ENCODE data around the gene PARD3. TPM values are rescaled to one million over a fixed set of nuclear protein-coding genes. Genes with fewer than 3 reads are reported as not detected.

PARD3 gene
- total RNA-seq, 1 donor from 2014 or later = 68.5 TPM

DNA sequence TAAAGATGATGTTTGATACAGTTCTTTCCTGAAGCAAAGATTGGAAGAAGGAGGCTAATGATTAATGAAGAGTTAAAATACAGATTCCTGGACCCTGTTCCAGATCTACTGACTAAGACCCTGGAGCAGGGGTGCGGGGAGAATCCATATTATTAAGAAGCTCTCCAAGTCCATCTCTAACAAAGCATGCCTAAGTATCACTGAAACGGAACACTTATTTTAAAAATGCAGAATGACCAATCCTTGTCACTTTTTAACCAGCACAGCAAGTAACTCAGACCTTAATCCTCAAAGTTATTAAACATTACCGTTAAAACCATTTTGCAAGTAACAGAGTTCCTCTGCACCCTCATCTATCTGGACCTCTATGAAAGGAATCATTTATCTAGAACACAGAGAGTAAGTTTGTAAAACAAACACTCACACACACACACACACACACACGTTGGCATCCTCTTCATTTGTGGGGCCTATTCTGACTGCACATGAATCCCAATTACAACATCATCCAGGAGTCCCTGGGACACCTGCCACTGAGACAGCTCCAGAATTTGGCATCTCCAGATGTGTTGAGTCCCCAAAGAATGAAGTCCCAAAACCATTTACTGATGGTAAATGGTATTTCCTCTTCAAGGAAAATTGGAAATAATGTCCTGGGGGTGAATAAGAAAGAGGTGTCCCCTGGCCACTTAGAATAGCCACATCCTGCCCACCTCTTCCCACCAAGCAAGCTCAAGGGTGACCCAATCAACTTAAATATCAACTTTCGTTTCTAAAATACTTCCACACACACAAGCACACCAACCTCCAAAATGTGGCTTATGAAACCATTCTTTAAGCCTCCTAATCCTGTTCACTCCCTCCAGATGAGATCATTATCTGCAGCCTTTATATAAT, 117.5 kb downstream of the PARD3 start:
- no peak for DNase-seq (ENCODE audit: low read depth)

DNA sequence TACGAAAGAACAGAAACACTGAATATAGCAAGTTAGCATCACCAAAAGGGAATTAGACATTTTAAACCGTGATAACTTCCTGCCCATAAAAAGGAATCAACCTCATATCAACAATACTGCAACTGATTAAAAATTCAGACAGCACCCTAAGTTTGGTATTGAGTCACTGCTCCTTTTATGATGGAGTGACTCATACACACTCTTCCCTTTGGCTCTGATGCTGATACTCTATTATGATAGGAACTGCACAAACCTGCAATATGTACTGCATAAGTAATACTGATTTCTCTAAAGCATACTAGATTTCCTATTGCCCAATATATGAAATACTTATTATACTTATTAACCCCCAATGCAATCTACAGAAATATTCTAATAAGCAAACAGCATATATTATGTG, 118.7 kb downstream of the PARD3 start:
- peak; percentile 48 for DNase-seq (ENCODE audit: low read depth)

DNA sequence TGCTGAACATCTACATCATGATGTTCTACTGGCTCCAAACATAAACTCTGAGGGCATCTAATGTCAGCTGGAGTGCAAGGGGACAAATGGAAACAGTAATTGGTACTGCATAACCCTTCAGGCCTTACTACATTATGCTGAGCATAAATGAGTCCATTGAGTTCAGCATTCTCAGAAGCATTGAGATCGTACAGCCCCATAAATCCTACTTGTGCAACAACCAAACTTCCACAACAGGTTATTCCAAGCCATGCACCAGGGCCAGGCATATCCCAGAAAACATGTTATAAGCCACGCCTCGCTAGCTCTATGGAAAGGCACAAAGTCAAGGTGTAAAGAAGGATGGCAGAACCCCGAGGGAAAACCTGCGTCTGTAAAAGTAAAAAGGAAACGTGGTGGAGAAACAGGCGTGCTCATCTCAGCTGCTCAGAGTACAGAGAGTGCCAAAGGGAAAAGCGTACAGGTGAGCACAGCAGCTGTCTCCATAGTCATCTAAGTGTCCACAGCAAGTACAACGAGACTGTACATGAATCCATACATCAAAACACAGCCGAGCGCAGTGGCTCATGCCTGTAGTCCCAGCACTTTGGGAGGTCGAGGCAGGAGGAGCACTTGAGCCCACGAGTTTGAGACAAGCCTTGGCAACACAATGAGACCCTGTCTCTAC, 124.6 kb downstream of the PARD3 start:
- no peak for DNase-seq (ENCODE audit: low read depth)

DNA sequence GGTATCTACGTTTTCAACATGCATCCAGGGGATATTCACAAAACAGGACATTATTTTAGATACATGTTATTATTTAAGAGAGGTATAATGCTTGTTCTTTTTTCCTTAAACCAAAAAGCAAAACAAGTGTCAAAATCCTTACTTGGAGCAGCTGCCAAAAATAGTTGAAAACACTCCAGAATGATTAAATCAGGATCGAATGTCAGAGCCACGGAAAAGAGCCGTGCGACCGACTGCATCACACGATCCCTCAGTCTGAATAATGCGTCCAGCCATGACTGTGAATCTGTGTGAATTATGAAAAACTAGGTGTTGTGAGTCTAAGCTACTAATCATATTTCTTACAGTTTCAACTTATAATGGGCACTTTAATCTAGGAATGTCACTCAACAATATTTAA, 126.0 kb downstream of the PARD3 start:
- DNase-seq (ENCODE audit: low read depth) = peak; percentile 68

DNA sequence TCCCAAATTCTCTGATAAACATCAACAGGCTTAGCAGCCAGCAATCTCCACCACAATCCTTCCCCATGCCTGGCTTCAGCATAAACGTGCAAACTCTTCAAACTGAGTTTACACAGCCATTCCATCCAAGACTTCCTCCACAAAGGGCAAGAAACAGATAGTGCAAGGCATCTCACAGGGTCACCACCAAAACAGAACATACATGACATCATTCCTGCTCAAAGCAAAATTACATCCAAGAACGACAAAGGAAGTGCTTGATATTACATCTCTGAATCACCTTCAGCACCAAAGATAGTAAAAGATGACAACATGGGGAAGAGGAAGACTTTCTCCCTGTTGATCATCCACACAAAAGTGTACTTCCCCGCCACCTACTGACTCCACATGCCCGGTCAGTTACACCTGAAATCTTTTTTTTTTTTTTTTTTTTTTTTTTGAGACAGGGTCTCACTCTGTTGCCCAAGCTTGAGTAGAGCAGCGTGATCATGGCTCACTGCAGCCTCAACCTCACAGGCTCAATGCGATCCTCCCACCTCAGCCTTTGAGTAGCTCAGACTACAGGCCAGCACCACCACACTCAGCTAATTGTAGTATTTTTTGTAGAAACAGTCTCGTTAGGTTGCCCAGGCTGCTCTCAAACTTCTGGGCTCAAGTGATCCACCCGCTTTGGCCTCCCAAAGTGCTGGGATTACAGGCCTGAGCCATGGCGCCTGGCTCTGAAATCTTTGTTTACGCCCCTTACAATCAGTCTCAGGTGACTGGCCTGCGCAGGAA, 127.5 kb downstream of the PARD3 start:
- no peak for DNase-seq (ENCODE audit: low read depth)

DNA sequence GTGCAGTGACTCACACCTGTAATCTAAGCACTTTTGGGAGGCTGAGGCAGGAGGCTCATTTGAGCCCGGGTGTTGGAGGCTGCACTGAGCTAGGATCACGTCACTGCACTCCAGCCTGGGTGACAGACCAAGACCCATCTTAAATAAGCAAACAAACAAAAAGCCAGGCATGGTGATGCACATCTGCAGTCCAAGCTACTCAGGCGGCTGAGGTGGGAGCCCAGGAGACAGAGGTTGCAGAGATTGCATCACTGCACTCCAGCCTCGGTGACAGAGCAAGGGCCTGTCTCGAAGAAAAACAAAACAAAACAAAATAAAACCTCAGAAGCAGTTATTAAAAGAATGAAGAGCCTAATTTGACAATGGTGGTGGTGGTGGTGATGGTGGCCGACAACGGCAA, 132.5 kb downstream of the PARD3 start:
- DNase-seq (ENCODE audit: low read depth) = no peak

DNA sequence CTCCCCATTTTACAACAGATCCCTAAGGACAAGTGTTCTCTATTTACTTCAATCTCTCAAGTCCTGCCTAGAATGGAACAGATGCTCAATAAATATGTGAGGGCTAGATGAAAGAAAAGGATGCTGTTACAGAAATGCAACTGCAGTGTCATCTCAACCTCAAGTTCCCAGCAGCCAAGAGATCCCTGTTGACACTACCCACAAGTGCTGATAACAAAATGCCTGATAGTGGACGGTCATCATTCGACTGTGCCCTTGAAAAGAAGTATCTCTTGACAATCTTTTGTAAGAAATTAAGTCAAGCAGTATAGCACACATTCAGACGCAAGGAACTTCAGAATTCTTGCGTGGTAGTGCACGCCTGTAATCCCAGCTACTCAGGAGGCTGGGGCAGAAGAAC, 133.2 kb downstream of the PARD3 start:
- DNase-seq (ENCODE audit: low read depth) = peak; percentile 38

DNA sequence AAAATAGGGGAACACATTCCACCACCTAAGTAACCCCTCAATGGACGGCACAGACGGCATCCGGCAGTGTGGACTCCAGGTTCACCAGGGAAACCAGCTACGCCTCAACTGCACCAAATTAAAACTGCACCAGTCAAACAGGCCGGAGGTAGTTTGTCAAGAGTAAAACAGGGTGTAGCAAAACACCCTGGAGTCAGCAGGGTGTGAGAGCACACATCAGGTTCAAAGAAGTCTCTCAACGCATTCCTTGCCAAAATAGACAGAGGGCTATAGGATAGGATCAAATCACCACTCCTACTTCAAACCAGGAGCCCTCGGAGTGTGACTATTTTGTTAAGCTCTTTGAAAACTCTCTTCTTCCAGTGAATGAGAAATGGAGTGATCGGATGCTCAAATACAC, 135.9 kb downstream of the PARD3 start:
- DNase-seq (ENCODE audit: low read depth) = no peak

DNA sequence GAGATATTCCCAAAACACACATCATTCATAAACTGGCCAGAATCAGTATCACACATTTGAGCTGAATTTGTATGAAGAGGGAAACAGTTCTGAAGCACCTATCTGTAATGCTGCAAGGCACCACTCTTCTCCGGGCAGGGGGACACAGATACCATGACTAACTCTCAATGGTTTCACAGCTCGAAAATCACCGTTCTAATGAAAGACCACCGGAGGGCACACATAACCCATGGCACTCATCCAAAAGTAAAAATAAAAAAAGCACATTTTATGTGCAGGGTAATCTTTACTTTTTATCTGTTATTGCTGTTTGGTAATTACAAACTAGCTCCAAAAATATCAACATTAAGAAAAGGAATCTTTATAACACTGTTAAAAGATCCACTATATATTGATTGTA, 137.5 kb downstream of the PARD3 start:
- no peak for DNase-seq (ENCODE audit: low read depth)

DNA sequence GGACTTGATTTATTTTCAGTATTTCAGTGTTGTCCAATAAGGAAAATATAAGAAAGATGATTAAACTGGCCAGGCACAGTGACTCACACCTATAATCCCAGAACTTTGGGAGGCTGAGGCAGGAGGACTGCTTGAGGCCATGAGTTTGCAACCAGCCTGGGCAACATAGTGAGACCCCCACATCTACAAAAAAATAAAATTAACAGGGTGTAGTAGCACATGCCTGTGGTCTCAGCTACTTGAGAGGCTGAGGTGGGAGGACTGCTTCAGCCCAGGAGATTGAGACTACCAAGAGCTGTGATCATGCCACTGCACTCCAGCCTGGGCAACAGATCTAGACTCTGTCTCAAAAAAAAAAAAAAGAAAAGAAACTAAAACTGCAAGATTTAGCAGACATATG, 138.0 kb downstream of the PARD3 start:
- DNase-seq (ENCODE audit: low read depth) = no peak

DNA sequence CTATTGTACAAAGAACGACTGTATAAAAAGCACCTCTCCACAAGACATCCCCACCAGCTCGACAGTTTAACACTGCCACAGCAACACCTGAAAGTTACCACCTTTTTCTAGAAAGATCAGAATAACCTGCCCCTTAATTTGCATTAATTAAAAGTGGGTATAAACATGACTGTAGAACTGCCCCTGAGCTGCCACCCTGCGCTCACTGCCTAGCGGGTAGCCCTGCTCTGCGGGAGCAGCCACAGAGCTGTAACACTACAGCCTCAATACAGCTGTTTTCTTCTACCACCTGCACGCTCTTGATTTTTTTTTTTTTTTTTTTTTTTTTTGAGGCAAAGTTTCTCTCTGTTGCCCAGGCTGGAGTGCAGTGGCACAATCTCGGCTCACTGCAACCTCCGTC, 140.9 kb downstream of the PARD3 start:
- no peak for DNase-seq (ENCODE audit: low read depth)

DNA sequence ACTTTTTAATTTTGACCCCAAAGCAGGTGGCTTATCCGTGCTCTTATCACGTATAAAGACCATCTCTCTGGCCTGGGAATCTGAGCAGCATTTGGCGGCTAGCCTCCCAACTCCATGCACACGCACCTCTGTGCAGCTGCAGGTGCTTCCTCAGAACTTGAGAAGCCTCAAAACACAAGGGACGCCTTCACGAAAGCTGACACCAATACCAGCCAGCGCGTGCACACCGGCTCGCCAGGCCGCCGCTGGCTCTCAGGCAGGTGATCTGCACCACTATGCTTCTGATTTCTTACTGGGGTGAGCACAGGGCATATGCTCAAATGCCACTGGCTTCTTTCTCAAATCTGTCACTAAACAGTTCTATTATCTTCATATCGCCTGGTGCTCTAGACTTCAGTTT, 145.0 kb downstream of the PARD3 start:
- DNase-seq (ENCODE audit: low read depth) = no peak

DNA sequence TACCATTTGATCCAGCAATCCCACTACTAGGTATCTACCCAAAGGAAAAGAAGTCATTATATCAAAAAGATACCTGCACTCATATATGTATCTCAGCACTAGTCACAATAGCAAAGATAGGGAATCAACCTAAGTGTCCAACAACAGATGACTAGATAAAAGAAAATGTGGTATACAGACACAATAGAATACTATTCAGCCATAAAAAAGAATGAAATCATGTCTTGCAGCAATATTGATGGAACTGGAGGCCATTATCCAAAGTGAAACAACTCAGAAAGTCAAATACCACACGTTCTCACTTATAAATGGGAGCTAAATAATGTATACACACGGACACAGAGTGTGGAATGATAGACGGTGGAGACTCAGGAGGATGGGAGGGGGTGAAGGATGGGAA, 146.0 kb downstream of the PARD3 start:
- no peak for DNase-seq (ENCODE audit: low read depth)

DNA sequence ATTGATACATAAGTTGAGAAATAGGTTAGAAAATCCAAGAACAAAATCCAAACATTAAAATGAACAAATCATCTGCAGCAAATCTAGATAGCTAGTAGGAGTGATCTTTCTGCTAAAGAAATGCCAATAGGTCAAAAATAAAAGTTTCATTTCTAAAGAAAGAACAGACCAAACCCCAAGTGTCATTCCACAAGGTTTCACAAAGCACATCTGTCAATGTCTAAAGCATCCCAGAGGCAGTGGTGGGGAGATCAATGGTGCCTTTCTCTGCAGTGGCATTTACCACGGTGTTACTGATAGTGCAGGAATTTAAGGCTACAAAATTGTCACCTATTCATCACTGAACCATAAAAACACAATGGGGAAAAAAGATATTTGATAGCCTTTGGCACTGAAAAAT, 147.9 kb downstream of the PARD3 start:
- no peak for DNase-seq (ENCODE audit: low read depth)

DNA sequence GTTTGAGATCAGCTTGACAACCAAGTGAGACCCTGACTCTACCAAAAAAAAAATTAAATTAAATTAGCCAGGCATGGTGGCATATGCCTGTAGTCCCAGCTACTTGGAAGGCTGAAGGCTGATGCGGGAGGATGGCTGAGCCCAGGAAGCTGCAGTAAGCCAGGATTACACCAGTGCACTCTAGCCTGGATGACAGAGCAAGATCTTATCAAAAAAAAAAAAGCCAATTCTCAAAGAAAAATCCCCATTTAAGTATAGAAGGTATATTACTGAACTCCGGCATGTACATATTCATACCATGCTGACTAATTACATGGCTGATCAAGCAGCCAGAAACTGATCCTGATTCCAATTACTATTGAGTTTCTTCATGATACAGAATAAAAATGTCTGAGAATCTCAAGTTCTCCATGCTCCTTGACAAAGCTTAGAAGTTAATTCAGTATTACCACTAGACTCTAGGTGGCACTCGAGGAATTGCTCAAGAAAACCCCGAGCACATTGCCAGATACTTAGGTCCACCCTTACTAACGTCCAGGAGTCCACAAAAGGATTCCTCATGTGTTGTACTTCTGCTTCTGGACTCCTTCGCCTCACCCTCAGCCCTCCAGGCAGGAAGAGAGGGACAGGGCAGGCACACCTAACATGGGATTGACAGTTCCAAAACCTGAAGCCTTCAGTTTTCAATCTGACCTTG, 148.9 kb downstream of the PARD3 start:
- peak; percentile 88 for DNase-seq (ENCODE audit: low read depth)

DNA sequence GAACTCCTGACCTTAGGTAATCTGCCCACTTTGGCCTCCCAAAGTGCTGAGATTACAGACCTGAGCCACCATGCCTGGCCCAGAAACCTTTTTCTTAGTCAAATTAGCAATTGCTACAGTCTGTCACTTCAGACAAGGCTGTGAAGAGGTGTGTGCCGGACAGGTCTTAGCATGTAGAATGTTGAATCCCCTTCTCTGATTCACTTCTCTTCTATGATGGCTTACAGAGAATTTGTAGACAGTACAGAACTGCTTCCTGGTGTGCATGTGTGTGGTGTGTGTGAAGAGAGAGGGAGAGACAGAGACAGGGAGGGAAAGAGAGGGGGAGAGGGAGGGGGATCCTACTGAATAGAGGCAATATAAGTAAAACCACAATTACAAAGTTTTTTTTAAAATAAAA, 150.4 kb downstream of the PARD3 start:
- DNase-seq (ENCODE audit: low read depth) = no peak

DNA sequence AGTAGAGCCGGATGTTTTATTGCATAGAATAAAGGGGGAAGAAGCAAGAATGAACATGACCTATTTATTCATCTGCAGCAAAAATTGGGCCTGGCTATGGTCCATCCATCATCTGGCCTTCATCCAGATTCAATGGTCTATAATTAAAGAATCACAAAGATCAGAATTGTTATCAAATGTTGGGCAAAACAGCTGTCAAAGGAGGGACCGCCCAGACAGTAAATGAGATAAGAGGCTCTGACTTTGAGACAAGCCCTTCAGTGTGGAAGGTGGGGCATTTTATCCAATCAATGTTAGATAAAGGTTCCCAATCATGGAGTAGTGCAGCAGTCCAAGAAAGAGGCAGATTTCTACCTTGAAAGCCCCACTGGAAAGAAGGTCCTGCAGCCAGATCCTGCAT, 153.5 kb downstream of the PARD3 start:
- no peak for DNase-seq (ENCODE audit: low read depth)

DNA sequence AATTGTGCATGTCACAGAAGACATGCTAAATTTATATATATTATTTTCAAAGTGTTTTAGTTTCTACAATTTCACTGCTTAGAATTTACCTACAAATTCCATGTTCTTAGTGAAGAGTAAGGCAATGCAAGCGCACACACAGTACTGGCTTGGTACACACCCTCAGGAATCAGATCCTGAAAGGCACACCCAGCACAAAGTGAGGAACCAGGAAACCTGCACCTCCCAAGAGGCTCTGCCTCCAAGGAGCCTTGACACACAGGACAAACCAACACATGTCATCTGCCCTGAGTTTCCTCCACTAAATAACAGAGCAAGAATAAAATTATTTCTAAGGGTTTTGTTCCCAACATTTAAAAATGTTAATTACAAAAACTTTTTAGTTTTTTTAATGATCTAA, 156.2 kb downstream of the PARD3 start:
- DNase-seq (ENCODE audit: low read depth) = no peak

DNA sequence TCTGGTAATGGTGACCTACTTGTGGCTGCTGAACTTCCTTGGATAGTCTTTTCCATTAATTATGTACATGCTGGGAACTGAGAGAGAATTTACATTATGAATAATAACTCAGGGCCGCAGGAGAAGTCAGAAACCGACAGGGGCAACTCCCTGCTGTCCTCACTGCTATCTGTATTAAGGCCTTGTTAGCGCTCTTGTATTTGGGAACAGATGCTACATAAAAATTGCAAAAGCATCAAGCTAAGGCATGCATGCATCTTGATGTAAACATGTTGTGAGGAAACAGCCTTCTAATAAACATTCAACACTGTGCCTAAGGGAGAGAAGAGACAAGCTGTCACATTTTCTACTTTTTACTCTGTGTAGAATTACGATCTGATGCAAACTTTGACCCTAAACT, 158.4 kb downstream of the PARD3 start:
- DNase-seq (ENCODE audit: low read depth) = no peak

DNA sequence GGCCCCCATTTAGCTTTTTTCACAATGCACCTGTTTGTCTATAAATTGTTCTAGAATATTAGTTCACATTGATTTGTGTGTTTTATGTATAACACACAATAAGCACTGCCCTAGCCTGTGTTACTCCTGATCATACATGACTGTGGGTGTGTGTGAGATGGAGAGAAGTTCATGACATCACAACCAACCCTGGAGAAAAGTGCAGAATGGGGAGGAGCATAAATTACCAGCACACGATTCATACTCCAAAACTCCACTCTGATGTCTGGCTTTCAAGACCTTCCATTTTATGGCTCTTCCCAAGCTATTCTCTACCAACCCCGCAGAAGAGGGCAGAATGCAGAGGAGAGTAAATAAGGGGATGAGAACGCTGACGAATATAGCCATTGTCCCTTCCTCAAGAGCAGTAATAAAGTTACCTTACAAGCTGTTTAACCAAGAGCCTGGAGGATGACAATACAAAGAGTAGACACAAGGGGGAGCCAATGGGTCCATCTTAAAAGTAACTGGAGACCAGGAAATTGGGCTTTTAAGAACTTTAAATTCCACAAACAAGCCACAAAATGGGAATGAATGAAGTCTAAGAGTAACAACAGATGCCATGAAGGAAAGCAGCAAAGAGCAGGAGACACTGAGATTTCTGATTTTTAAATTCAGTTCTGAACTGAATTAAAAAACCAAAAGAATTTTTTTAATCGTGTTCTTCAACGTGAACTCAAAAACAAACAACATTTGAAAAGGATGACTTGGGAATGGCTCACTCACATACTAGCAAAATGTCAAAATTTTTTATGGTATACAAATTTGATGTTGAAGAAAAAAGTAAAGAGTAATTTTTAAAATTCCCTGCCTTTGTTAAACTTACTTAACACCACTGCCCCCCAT, 159.6 kb downstream of the PARD3 start:
- DNase-seq (ENCODE audit: low read depth) = peak; percentile 78
